HepG2 (cell line): ENCODE measurements around the gene CD81. TPM values are rescaled to one million over a fixed set of nuclear protein-coding genes. Genes with fewer than 3 reads are reported as not detected.

Experiments used
- FLYWCH1 ChIP-seq: sonication (generic); formaldehyde crosslinking; IDR thresholded peaks from 2 replicates; pipeline ENCODE4 v1.8.1; 2023; ENCODE audit warnings: mild to moderate bottlenecking, missing genetic modification reagents
- FOXA3 ChIP-seq: IDR thresholded peaks from 2 replicates; pipeline ENCODE4 v1.6.1; 2016; ENCODE audit warnings: missing genetic modification reagents, missing compliant biosample characterization
- FOXO4 ChIP-seq: sonication (generic); formaldehyde crosslinking; conservative IDR thresholded peaks from 2 replicates; pipeline ENCODE4 v1.8.1; 2023; ENCODE audit warnings: missing genetic modification reagents
- HMG20A ChIP-seq: IDR thresholded peaks from 2 replicates; pipeline ENCODE4 v1.6.1; 2016; ENCODE audit warnings: borderline replicate concordance
- IKZF4 ChIP-seq: sonication (generic); formaldehyde crosslinking; IDR thresholded peaks from 2 replicates; pipeline ENCODE4 v1.5.1; 2020; ENCODE audit warnings: borderline replicate concordance, mild to moderate bottlenecking, low read depth, missing genetic modification reagents; ENCODE audit errors: not compliant biosample characterization
- MED8 ChIP-seq: sonication (generic); formaldehyde crosslinking; IDR thresholded peaks from 2 replicates; pipeline ENCODE4 v1.8.1; 2023; ENCODE audit warnings: mild to moderate bottlenecking, missing genetic modification reagents; ENCODE audit not compliant: insufficient replicate concordance
- NRL ChIP-seq: sonication (generic); formaldehyde crosslinking; IDR thresholded peaks from 2 replicates; pipeline ENCODE4 v1.5.0; 2020; ENCODE audit warnings: missing genetic modification reagents, mild to moderate bottlenecking, moderate library complexity, borderline replicate concordance
- PRMT3 ChIP-seq: sonication (generic); formaldehyde crosslinking; IDR thresholded peaks from 2 replicates; pipeline ENCODE4 v1.8.1; 2022; ENCODE audit warnings: low read depth, mild to moderate bottlenecking, moderate library complexity, missing genetic modification reagents, borderline replicate concordance
- RBM39 ChIP-seq: fragments of 200-400 bp; formaldehyde crosslinking; IDR thresholded peaks from one replicate; pipeline ENCODE4 v1.6.1; 2018; ENCODE audit warnings: antibody characterized with exemption, mild to moderate bottlenecking, low read depth, low read length; ENCODE audit not compliant: poor library complexity, severe bottlenecking
- RFXAP ChIP-seq: sonication (generic); formaldehyde crosslinking; IDR thresholded peaks from 2 replicates; pipeline ENCODE4 v1.4.0; 2020; ENCODE audit warnings: missing genetic modification reagents, borderline replicate concordance
- RXRA ChIP-seq: sonication (generic); formaldehyde crosslinking; IDR thresholded peaks from 2 replicates; pipeline ENCODE4 v1.5.1; 2020; ENCODE audit warnings: missing genetic modification reagents
- SOX6 ChIP-seq, 2 experiments: fragments of 450-650 bp in 1 of 2; sonication (generic) in 1 of 2; formaldehyde crosslinking in 1 of 2; IDR thresholded peaks; 2 replicates each; pipeline versions ENCODE4 v1.4.0 to v1.6.1; 2017 to 2020; ENCODE audit warnings: antibody characterized with exemption in 1 of 2, mild to moderate bottlenecking in 1 of 2, missing genetic modification reagents in 1 of 2
- ZBTB2 ChIP-seq: sonication (generic); formaldehyde crosslinking; IDR thresholded peaks from 2 replicates; pipeline ENCODE4 v1.8.0; 2022; ENCODE audit warnings: low read depth, missing genetic modification reagents
- ZNF138 ChIP-seq: sonication (generic); formaldehyde crosslinking; IDR thresholded peaks from 2 replicates; pipeline ENCODE4 v1.5.0; 2020; ENCODE audit warnings: mild to moderate bottlenecking, low read depth, missing genetic modification reagents
- ZNF296 ChIP-seq: sonication (generic); formaldehyde crosslinking; conservative IDR thresholded peaks from 2 replicates; pipeline ENCODE4 v1.5.0; 2020; ENCODE audit warnings: mild to moderate bottlenecking, missing genetic modification reagents
- ZNF329 ChIP-seq: sonication (generic); formaldehyde crosslinking; IDR thresholded peaks from 2 replicates; pipeline ENCODE4 v1.9.0; 2021; ENCODE audit warnings: low read depth, mild to moderate bottlenecking, missing genetic modification reagents
- ZNF333 ChIP-seq: sonication (generic); formaldehyde crosslinking; IDR thresholded peaks from 2 replicates; pipeline ENCODE4 v1.4.0; 2020; ENCODE audit warnings: mild to moderate bottlenecking, missing genetic modification reagents, borderline replicate concordance
- ZNF781 ChIP-seq: sonication (generic); formaldehyde crosslinking; IDR thresholded peaks from 2 replicates; pipeline ENCODE4 v1.5.1; 2020; ENCODE audit warnings: borderline replicate concordance, mild to moderate bottlenecking, missing genetic modification reagents; ENCODE audit errors: not compliant biosample characterization
- ZSCAN12 ChIP-seq: sonication (generic); formaldehyde crosslinking; IDR thresholded peaks from 2 replicates; pipeline ENCODE4 v1.9.0; 2021; ENCODE audit warnings: mild to moderate bottlenecking, missing genetic modification reagents
- polyA plus RNA-seq, 8 experiments: library from polyadenylated mRNA; depleted of rRNA in 3 of 8; stranded (reverse) in 7 of 8; unstranded in 1 of 8; fragments of >200 nt; fragmentation: Illumina TruSeq in 4 of 8; extraction: Trizol in 4 of 8; gene quantifications; 2 replicates each; pipeline versions ENCODE4 v1.2.1 to v1.2.3, GENCODE V29; 2011 to 2016; ENCODE audit warnings: low read depth in 4 of 8, missing spikeins in 1 of 8, mixed read lengths in 1 of 8; ENCODE audit not compliant: insufficient read depth in 1 of 8
- total RNA-seq, 5 experiments: library from RNA; depleted of rRNA; stranded (reverse); fragments of >200 nt; fragmentation: Illumina TruSeq; extraction: Trizol; gene quantifications; 2 replicates each; pipeline ENCODE4 v1.2.3, GENCODE V29; 2016; ENCODE audit warnings: low read depth in 1 of 5
- TF ChIP-seq, protein P1 (sequence below): sonication (generic); formaldehyde crosslinking; IDR thresholded peaks from 2 replicates; pipeline ENCODE4 v1.4.0; 2020; ENCODE audit warnings: missing genetic modification reagents
- TF ChIP-seq, protein P2 (sequence below): sonication (generic); formaldehyde crosslinking; IDR thresholded peaks from 2 replicates; pipeline ENCODE4 v1.5.0; 2020; ENCODE audit warnings: mild to moderate bottlenecking, missing genetic modification reagents

The CD81 gene
- total and polyA plus RNA-seq, 2 of the 13 experiments (the other 11 are each of a cell fraction or from before 2014, with no cell fraction given) = not detected

GRCh38 chr11:2400762-2401435, 23.8 kb downstream of the CD81 start (continued):
- 0 out of 2 replicates have a peak, but pooled peaks have one; percentile 83 for TF ChIP-seq FOXO4
- 0 out of 2 replicates have a peak, but pooled peaks have one; percentile 19 for TF ChIP-seq ZNF296 (CRISPR knock-in tag)
- TF ChIP-seq ZBTB2 (CRISPR knock-in tag) = no peak
- TF ChIP-seq FLYWCH1 = no peak
- no peak for TF ChIP-seq FOXA3
- no peak for TF ChIP-seq RXRA (CRISPR knock-in tag)
- TF ChIP-seq, protein P1, sequence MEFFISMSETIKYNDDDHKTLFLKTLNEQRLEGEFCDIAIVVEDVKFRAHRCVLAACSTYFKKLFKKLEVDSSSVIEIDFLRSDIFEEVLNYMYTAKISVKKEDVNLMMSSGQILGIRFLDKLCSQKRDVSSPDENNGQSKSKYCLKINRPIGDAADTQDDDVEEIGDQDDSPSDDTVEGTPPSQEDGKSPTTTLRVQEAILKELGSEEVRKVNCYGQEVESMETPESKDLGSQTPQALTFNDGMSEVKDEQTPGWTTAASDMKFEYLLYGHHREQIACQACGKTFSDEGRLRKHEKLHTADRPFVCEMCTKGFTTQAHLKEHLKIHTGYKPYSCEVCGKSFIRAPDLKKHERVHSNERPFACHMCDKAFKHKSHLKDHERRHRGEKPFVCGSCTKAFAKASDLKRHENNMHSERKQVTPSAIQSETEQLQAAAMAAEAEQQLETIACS (CRISPR knock-in tag) = no peak
- no peak for TF ChIP-seq RFXAP (CRISPR knock-in tag)
- TF ChIP-seq ZNF333 = no peak
- TF ChIP-seq, protein P2, sequence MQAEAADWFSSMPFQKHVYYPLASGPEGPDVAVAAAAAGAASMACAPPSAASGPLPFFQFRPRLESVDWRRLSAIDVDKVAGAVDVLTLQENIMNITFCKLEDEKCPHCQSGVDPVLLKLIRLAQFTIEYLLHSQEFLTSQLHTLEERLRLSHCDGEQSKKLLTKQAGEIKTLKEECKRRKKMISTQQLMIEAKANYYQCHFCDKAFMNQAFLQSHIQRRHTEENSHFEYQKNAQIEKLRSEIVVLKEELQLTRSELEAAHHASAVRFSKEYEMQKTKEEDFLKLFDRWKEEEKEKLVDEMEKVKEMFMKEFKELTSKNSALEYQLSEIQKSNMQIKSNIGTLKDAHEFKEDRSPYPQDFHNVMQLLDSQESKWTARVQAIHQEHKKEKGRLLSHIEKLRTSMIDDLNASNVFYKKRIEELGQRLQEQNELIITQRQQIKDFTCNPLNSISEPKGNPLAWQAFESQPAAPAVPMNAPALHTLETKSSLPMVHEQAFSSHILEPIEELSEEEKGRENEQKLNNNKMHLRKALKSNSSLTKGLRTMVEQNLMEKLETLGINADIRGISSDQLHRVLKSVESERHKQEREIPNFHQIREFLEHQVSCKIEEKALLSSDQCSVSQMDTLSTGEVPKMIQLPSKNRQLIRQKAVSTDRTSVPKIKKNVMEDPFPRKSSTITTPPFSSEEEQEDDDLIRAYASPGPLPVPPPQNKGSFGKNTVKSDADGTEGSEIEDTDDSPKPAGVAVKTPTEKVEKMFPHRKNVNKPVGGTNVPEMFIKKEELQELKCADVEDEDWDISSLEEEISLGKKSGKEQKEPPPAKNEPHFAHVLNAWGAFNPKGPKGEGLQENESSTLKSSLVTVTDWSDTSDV (CRISPR knock-in tag) = no peak
- TF ChIP-seq ZSCAN12 (CRISPR knock-in tag) = 0 out of 2 replicates have a peak, but pooled peaks have one; percentile 26
- TF ChIP-seq SOX6 (IDR thresholded peaks at IDR 0.05) = no peak
- TF ChIP-seq SOX6 (CRISPR knock-in tag; IDR thresholded peaks at IDR 0.05) = no peak
- TF ChIP-seq IKZF4 (CRISPR knock-in tag) = no peak
- TF ChIP-seq ZNF329 = no peak
- TF ChIP-seq ZNF781 = peak; percentile 6
- no peak for TF ChIP-seq MED8 (CRISPR knock-in tag)
- TF ChIP-seq ZNF138 (CRISPR knock-in tag) = 0 out of 2 replicates have a peak, but pooled peaks have one; percentile 30
- no peak for TF ChIP-seq HMG20A (CRISPR knock-in tag)
- TF ChIP-seq PRMT3 (CRISPR knock-in tag) = no peak
- TF ChIP-seq NRL (CRISPR knock-in tag) = no peak
- TF ChIP-seq RBM39 = no peak
